ENCODE data around the gene IFI27L1. TPM values are rescaled to one million over a fixed set of nuclear protein-coding genes. Genes with fewer than 3 reads are reported as not detected.

IFI27L1 gene
- total RNA-seq, 1 donor from 2014 or later, result 11.8 TPM

GRCh38 chr14:94077111-94077821, 3.8 kb upstream of the IFI27L1 start:
- DNase-seq (ENCODE audit: extremely low read depth, low read depth, low spot score), result no peak

DNA sequence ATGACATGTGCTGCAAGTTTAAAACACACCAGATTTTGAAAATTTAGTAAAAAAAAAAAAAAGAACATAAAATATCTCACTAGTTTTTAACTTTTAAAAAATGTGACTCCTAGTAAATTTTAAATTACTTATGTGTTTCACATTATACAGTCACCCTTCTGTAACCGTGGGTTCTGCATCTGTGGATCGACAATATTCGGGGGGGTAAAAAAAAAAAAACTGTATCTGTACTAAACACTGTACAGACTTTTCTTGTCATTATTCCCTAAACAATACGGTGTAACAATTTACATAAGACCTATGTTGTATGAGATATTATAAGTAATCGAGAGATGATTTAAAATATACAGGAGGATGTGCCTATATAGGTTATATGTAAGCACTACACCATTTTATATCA, 3.3 kb upstream of the IFI27L1 start:
- DNase-seq (ENCODE audit: extremely low read depth, low read depth, low spot score), result no peak

GRCh38 chr14:94079891-94080620, 1.1 kb upstream of the IFI27L1 start:
- DNase-seq (ENCODE audit: extremely low read depth, low read depth, low spot score), result no peak

DNA sequence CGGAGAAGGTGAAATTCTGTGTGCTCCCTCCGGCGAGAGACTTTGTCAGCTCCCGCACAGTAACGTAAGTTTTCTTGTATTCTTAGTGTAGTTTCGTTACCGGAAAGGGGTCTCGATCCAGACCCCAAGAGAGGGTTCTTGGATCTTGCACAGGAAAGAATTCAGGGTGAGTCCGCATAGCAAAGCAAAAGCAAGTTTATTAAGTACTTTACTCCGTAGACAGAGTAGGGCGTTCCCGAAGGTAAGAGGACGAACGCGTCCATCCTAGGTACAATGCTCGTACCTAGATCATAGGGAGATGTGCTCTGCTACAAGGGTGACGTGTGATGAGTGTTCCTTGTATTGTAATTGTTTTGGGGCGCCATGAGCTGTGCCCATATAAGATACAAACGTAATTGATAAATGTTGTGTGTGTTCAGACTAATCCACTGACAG, 293 bp downstream of the IFI27L1 start:
- no peak for DNase-seq (ENCODE audit: extremely low read depth, low read depth, low spot score)

GRCh38 chr14:94087891-94088290, 6.8 kb downstream of the IFI27L1 start:
- no peak for DNase-seq (ENCODE audit: extremely low read depth, low read depth, low spot score)

DNA sequence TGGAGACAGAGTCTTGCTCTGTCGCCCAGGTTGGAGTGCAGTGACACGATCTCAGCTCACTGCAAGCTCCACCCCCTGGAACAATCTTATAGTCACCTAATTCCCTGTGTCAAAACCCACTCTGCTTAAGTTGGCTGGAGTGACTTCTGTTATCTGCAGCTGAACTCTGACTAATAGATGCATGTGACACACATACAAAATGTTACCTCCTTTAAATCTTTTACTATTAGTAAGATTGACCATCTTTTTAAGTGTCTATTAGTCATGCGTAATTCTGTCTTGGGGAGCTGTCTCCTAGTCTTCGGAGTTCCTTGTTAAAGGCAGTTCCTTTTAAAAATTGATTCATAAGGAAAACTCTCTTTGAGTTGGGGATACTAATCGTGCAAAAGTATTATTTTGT, 7.4 kb downstream of the IFI27L1 start:
- no peak for DNase-seq (ENCODE audit: extremely low read depth, low read depth, low spot score)

DNA sequence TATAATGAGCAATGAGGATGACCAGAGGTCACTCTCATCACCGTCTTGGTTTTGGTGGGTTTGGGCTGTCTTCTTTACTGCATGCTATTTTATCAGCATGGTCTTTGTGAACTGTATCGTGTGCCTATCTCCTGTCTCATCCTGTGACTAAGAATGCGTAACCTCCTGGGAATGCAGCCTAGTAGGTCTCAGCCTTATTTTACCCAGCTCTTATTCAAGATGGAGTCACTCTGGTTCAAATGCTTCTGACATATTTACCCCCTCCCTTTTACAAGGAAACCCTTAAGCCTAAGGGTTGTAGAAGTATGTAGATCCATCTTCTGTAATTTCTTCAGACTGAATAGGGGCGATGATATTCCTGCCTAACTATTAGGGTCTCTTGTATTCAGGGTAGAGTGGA, 8.4 kb downstream of the IFI27L1 start:
- no peak for DNase-seq (ENCODE audit: extremely low read depth, low read depth, low spot score)

DNA sequence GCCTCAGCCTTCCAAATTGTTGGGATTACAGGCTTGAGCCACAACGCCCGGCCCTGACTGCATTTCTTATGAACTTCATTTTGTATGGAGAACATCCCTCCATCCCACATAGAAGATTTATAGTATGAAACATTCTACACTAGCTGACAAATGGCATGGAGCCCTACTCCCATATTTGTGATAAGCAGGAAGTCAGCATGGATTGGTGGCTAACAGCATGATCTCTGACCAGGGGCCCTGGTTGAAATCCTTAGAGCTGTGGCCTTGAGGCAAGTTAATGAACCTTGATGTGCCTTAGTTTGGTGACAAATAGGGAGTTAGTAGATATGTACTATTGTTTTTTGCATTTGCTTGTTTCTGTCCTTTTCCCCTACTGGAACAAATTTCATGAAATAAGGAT, 12.3 kb downstream of the IFI27L1 start:
- no peak for DNase-seq (ENCODE audit: extremely low read depth, low read depth, low spot score)

DNA sequence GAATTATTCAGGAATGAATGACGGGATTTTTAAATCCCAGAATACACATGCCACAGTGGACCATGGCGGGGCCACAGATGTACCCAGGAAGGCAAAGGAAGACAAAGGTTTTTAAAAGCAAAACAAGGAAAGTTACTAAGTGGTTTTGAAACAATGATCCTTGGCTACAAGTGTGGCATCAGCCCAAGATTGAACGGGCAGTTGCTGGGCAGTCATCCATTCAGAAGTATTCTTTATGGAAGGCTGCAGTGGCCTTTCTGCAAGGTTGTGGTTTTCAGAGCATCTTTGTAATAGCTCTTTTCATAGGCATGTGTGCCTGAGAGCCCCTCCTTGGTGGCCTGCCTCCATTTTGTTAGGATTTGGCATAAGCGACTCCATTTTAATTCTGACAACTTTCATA, 16.0 kb downstream of the IFI27L1 start:
- no peak for DNase-seq (ENCODE audit: extremely low read depth, low read depth, low spot score)

GRCh38 chr14:94098326-94098992, 17.3 kb downstream of the IFI27L1 start:
- DNase-seq (ENCODE audit: extremely low read depth, low read depth, low spot score), result no peak

DNA sequence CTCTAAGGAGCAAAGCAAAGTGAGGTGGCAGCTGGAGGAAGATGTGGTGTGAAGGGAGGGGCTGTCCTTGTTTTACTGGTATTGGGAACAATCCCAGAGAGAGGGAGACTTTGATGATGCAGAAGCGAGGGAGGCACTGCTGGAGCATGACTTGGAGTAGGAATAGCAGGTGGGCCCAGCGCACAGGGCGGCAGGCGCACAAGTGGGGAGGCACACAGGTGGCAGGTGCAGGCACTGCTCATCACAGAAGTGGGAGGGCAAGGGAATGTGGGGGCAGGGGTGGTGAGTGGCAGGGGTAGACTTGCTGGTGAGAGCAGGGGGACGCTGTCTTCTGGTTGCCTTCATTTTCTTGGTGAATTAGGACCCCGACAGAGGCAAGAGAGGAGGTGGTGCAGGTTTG, 17.9 kb downstream of the IFI27L1 start:
- DNase-seq (ENCODE audit: extremely low read depth, low read depth, low spot score), result no peak

DNA sequence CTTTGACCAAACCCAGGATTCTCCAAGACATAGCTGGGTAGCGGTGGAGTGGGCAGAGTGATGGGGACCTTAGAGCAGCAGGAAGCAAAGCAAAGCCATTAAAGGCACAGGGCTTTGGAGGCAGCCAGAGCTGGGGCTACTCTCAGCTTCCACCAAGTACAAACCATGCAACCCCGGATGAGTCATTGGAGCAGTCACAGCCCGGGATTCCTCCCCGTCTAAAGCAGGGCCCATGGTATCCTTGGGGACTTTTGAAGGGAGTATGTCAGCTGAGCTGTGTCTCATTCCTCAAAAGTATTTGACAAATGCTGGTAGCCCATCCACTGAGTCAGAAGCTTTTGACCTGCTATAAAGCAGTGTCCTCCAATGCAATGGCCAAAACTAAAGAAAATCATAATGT, 19.7 kb downstream of the IFI27L1 start:
- no peak for DNase-seq (ENCODE audit: extremely low read depth, low read depth, low spot score)

DNA sequence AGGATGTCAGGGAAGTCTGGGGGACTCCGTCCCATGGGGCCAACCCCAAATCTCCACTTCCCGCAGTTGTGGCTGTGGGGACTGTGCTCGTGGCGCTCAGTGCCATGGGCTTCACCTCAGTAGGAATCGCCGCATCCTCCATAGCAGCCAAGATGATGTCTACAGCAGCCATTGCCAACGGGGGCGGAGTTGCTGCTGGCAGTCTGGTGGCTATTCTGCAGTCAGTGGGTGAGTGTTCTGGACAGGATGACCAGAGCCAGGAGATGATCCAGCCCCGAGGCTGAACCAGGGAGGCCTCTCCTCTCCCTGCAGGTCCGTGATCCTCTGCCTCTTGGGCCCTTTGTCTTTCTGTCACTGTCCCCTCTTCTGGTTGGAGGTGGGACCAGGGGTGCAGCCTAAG, 20.6 kb downstream of the IFI27L1 start:
- no peak for DNase-seq (ENCODE audit: extremely low read depth, low read depth, low spot score)

DNA sequence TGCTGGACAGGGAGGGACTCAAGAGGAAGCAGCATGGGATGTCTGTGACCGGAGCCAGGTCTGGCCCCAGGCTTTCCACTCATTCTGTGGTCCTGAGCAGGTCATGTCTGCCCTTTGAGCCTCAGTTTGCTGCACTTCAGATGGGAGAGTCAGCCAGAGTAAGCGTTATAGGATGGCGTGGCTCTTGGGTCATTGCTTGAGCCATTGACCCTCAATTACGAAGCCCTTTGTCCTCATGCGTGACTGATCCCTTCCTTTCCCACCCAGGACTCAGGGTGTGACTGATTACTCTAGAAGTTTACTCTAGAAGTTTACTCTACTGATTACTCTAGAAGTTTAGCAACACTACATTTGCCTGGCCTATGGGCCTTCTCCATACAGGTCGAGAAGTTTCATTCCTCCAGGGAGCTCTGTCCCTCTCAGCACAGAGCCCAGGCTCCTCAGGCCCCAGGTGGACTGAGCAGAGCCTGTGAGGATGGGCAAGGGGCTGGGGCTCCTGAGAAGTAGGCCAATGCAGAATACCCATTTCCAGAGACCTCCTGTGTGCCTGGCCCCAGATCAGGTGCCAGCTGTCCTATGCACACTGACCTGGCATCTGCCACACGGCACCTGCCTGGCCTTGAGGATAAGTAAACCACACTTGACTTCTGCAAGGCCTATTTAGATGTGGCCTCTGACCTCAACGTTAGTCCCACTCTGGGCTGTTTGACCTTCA, 21.8 kb downstream of the IFI27L1 start:
- no peak for DNase-seq (ENCODE audit: extremely low read depth, low read depth, low spot score)

GRCh38 chr14:94103554-94104150, 22.5 kb downstream of the IFI27L1 start:
- DNase-seq (ENCODE audit: extremely low read depth, low read depth, low spot score), result no peak

DNA sequence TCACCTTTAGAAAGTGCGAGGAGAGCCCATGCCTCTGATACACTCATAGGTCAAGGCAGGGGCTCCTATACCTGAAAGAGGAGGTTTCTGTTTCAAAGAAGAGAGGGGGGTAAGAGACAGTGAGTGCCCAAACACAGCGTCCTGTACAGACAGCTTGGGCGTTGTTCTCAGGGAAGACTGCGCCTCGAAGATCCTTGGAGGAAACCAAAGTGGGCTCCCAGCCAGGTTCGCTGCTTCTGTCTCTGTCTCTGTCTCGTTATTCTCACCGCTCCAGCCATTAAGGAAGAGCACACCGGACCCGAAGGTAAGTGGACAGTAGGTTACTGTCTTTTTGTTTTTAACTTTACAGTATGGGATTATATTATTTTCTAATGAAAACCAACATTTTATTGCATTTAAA, 23.6 kb downstream of the IFI27L1 start:
- no peak for DNase-seq (ENCODE audit: extremely low read depth, low read depth, low spot score)

DNA sequence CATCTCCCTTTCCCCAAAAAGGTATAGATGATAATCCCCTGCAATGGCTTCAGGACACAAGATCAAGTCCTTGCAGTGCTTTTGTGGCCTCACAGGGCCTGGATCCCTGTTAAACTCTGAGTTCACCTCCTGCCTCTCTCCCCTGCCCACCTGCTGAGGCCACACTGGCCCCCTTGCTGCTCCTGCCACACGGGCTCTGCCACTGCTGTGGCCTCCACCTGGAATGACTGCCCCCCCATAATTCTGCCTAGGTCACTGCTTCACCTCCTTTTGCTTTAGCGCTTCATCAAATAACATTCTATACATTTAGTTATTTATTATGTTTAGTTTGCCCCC, 28.8 kb downstream of the IFI27L1 start:
- DNase-seq (ENCODE audit: extremely low read depth, low read depth, low spot score), result no peak

- DNase-seq (ENCODE audit: extremely low read depth, low read depth, low spot score), result no peak
Measured at GRCh38 chr14:94110552-94111181, 29.6 kb downstream of the IFI27L1 start, which contains the start of gene IFI27. Gene IFI27 (plus strand): TSS chr14:94110736.

GRCh38 chr14:94111276-94112095, 30.4 kb downstream of the IFI27L1 start:
- DNase-seq (ENCODE audit: extremely low read depth, low read depth, low spot score), result no peak
